CD4-positive, alpha-beta T cell treated with Interleukin-15 for 1 hour (primary cell): ENCODE results near the gene SMC4.

Source experiments
- DNase-seq: peaks from one replicate; pipeline ENCODE4 v3.0.0-alpha.2; 2020

SMC4 gene

GRCh38 chr3:160480931-160481330, 81.5 kb downstream of the SMC4 start:
- DNase-seq, result no peak

DNA sequence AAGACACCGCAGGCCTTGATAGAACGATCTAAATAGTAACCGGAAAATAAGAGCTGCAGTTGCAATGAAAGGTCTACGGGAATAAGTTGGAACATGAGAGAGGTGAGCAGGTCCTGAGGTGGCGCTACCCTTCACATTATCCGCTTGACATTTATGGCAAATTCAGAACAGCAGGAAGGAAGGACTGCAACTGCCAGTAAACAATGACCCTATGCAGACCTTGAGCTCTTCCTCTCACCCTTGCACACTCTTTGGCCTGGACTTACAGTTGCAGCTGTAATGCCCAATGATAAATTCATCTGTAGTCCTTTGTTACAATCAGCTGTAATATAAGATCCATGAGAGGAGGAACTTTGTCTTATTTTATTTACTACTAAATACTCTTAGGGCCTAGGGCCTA, 82.4 kb downstream of the SMC4 start:
- no peak for DNase-seq

GRCh38 chr3:160482796-160483195, 83.3 kb downstream of the SMC4 start:
- DNase-seq, result no peak
